NCI-H1436 (cell line): ENCODE data around the gene ZWILCH.
"Not testable (repeated sequence)": the region's sequence is repeated elsewhere in the genome, so short reads cannot be mapped to it uniquely, and the experiment has no call there.

ENCODE experiments used
- DNase-seq: peaks from one replicate; lab custom pipeline; 2025; lab: John Stamatoyannopoulos, UW

ZWILCH gene

GRCh38 chr15:66488525-66488924 is 16.6 kb upstream of the ZWILCH start:
- no peak for DNase-seq

DNA sequence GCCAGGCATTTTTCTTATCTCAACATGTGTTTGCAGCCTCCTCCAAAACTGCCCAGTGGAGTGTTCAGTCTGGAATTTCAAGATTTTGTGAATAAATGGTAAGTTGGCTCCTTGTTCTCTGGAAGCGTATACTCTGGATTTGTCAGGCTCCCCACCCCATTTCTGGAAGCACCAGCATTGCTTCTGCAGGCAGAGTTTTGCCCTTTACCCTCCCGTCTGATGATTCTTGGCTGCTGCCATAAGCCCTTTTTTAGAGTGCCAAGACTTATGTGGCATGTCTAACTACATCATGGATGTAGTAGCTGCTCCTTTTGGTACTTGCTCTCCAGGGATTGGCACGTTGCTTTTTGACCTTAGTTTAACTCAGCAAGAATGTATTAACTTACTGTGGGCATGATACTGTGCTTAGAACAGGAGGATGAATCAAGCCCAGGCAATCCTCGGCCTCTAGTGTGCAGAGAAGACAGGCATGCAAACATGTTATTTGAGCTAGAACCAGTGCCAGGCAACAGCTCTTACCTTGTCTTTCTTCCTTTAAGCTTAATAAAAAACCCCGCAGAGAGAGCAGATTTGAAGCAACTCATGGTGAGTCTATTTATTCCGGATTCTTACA is 15.8 kb upstream of the ZWILCH start:
- DNase-seq = no peak

DNA sequence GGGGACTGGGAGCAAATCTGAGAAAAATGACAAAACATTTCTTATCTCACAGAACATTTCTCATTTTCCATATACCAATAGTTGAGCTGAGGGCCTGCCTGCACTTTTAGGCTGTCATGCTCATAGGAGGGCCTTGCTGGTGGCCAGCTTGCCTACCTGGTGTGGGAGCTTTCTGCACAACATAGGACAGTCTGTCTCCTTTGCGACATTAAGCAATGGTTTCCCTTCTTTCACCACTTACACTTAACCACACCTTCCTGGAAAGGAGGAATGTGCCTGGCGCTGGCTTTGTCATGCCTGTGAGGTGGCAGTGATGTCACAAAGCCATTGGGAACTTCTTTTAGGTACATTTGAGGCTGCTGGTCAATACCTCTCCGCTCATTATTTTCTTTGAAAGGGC is 13.3 kb upstream of the ZWILCH start:
- no peak for DNase-seq

GRCh38 chr15:66494262-66494661 is 10.9 kb upstream of the ZWILCH start:
- no peak for DNase-seq

DNA sequence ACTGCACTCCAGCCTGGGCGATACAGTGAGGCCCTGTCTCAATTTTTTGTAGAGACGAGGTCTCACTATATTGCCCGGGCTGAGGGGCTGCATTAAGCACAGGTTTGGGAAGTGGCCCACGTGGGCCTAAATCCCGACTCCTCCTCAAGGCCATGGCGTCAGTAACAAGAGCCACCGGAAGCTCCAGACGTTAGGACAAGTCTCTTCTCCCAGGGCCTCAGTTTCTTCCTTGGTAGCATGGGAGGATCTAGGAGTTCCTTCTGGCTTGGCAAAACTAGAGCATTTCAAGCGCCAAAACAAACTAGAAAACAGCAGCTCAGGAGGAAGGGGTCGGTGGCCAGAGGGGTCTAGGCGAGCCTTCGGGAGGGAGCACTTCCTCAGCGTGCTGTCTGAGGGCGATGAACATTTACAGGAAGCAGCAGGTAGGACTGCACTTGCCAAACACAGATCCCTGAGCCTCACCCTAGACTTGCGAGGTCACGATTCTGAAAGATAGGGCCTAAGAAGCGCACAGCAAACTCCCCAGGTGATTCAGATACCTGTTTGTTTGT is 8.1 kb upstream of the ZWILCH start:
- DNase-seq = no peak

DNA sequence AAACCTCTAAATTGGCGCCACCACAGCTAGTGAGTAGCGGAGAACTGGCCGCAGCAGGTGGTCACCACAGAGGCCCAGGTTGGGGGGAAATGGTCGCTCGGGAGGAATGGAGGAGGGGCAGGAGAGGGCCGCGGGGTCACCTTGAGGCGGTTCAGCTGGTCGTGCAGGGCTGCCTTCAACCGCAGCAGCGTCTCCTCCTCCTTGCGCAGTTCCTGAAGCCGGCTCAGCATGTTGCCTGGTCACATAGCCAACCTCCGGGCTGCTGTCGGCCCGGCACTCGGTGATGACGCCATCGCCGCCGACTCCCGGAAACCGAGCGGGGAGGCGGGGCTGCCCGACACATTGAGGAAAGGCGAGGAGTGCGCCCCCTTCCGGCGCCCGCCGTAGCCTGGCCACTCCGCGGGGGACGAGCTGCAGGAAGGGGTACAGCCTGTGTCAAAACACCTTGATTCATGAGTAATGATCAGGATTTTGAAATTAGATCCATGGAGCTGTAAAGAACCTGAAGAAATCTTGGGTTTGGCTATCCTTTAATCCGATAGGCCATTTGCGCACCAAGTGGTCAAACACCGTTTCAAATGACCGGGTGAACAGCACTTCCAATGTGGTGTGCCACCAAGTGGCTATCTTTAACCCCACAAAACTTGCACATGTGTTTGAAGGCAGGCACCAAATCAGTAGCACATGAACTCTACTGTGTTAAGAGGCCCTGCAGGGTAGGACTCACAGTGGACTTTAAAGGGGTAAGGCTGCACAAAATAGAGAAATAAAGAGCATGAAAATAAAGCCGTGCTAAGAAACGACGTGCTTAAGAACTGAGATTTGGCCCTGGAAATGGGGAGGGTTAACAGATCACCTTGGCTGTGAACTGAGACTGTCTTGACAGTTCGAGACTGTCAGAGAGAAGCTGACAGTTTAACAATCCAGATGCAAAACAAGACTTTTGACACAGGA is 7.3 kb upstream of the ZWILCH start, which contains the start of gene SNAPC5:
Gene SNAPC5, minus strand, starts transcription at position 261 of the 954 bp plus-strand sequence. Its CDS starts 31 bp downstream, at position 230.
- DNase-seq = peak; percentile 90

GRCh38 chr15:66498501-66499386 is 6.4 kb upstream of the ZWILCH start:
- DNase-seq = no peak

DNA sequence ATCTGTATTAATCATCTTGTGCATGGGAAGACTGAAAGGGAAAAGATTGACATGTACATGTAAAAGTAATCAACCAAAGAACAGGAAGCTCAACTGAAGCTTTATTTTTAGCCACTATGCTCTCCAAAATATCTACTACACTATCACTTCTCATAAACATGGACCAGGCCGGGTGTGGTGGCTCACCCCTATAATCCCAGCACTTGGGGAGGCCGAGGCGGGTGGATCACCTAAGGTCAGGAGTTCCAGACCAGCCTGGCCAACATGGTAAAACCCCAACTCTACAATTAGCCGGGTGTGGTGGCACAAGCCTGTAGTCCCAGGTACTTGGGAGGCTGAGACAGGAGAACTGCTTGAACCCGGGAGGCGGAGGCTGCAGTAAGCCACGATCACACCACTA is 4.8 kb upstream of the ZWILCH start:
- DNase-seq = not testable (repeated sequence)

DNA sequence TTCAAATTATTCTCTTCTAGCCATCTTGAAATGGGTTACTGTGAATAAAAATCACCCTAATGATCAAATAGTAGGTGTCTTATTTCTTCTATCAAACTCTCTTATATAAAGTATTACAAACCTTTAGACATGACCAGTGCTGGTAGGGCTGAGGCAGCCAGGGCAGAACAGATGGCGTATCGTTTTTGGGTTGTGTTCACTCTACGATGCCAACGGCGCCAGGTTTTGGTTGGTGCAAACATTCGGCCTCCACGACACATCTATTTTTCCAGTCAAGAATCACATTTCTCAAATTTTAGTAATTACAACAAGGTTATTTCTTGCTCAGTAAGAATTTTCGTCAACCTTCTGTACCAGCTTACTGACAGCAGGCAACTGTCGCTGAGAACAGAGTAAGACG is 2.6 kb upstream of the ZWILCH start:
- no peak for DNase-seq

DNA sequence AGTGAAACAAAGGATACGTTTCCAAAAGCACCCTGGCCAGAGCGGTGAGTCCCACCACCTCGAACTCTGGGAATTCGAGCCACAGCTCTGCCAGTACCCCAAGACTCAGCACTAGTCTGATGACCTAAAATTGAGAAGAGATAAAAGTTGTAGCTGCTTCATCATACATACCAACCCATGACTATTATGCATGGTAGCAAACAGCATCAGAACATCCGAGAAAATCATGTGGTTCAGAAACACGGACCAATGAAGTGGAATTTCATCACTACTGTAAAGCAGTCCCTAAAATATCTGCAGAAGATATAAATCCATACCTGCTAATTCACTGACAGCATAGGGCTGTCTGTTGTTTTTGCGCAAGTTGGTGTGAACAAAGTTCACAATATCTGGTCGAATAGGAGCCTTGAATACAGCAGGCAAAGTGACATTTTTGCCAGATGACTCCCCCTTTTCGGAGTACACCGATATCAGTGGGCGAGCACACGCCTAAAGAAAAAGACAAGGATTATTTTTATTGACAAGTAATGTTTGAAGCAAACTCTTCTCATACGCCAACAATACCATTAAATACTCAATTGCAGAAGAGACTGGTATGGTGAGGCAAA is 2.0 kb upstream of the ZWILCH start:
- not testable (repeated sequence) for DNase-seq

- no peak for DNase-seq
Observed at GRCh38 chr15:66503780-66504562, 1.2 kb upstream of the ZWILCH start.

- no peak for DNase-seq
Observed at GRCh38 chr15:66505430-66505811, 295 bp downstream of the ZWILCH start.

DNA sequence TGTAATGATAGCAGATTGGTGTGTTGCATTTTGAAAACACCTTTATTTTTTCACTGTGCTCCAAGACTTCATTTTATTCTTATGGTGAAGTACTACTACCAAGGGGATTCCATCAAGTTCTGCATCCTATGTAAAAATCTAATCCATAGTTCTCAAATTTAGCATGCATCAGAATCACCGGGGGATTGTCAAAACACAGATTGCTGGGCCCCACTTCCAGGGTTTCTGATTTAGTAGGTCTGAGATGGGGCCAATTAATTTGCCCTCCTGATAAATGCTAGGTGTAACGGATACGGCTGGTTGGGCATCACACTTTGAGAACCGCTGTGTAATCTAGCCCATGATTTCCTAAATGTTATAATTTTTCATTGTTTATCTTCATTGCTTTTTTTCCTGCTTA is 692 bp downstream of the ZWILCH start:
- no peak for DNase-seq

GRCh38 chr15:66508293-66508883 is 3.3 kb downstream of the ZWILCH start:
- DNase-seq = no peak

DNA sequence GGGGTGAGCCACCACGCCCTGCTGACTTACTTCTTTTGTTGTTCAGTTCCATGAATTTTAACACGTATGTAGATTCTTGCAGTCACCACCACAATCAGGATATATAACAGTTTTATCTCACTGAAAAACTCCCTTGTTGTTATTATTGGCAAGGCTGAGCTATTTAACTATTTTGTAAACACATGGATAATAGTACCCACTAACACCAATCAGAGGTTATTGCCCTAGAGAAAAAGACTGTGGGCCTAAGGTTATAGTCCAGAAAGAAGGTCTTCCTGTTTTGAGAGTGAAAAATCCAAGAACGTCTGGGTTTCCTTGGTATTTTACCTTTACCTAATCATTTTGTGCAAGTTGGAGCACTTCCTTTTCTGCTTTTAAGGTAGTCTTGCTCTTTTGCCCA is 9.5 kb downstream of the ZWILCH start:
- no peak for DNase-seq

GRCh38 chr15:66515901-66516322 is 10.8 kb downstream of the ZWILCH start:
- no peak for DNase-seq

GRCh38 chr15:66523926-66524325 is 18.8 kb downstream of the ZWILCH start:
- DNase-seq = no peak

- no peak for DNase-seq
Observed at GRCh38 chr15:66524838-66525237, 19.7 kb downstream of the ZWILCH start.

DNA sequence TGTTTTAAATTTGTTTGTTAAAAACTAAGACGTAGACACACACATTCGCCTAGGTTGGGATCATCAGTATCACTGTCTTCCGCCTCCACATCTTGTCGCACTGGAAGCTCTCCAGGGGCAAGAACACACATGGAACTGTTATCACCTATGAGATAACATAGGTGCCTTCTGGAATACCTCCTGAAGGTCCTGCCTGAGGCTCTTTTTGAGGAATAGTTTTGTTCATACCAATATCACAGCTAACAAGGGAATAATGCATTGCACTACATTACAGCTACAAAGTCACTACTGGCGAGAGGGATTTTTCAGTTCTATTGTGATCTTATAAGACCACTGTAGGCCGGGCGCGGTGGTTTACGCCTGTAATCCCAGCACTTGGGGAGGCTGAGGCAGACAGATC is 29.9 kb downstream of the ZWILCH start:
- no peak for DNase-seq

- no peak for DNase-seq
Observed at GRCh38 chr15:66542896-66543295, 37.8 kb downstream of the ZWILCH start.
